K562 (cell line): Measurements from ENCODE around the gene ERG28. TPM values are rescaled to one million over a fixed set of nuclear protein-coding genes. Genes with fewer than 3 reads are reported as not detected.

Source experiments
- ATAC-seq: fragments of 200-7000 bp; cut with Tn5 transposase; 3 replicates; pipeline ENCODE4 v1.9.1; 2020; ENCODE audit warnings: moderate library complexity
- Bru-seq: library from RNA; stranded (reverse); fragments of 400-500 nt; gene quantifications from one replicate; lab custom pipeline; 2021; lab: Mats Ljungman, UMichigan
- BruChase-seq, 2 experiments: library from RNA; stranded (reverse); fragments of 400-500 nt; gene quantifications; one replicate each; lab custom pipeline; 2021; lab: Mats Ljungman, UMichigan
- BruUV-seq: library from RNA; stranded (reverse); fragments of 400-500 nt; replicated peaks from 2 replicates; lab custom pipeline; 2021; lab: Mats Ljungman, UMichigan
- CTCF ChIA-PET: fragments of 300-600 bp; formaldehyde crosslinking; extraction: SDS; loops from one replicate; lab custom pipeline; 2021; ENCODE audit warnings: low intra/inter-chr PET ratio; lab: Yijun Ruan, JAX
- POLR2A ChIA-PET: fragments of 300-600, 350-650 bp; sonication (Branson Sonifier 250); formaldehyde crosslinking; extraction: SDS; loops from one replicate; lab custom pipeline; 2021; ENCODE audit warnings: antibody characterized with exemption, inconsistent platforms; lab: Yijun Ruan, JAX
- DNase-seq, 4 experiments: peaks; one replicate each; pipeline versions ENCODE4 v3.0.0 to v3.0.0-alpha.2; 2011 to 2018; ENCODE audit warnings: low spot score in 3 of 4, mixed read lengths in 3 of 4; ENCODE audit errors: extremely low read depth in 1 of 4
- FAIRE-seq: peaks from 2 replicates; lab custom pipeline; 2011; peaks lifted over from hg19 to GRCh38; lab: Jason Lieb, UNC
- H2AFZ ChIP-seq: 2 replicates; pipeline ENCODE4 v1.6.0; 2011; ENCODE audit warnings: low read depth, low read length, control low read depth, inconsistent platforms
- H3K27ac ChIP-seq: fragments of 200-600 bp; 3 replicates; pipeline ENCODE4 v1.8.0; 2011; ENCODE audit warnings: low read depth, mild to moderate bottlenecking, control low read depth, inconsistent platforms, low read length, moderate library complexity, mixed read lengths; ENCODE audit errors: extremely low read depth
- H3K27me3 ChIP-seq, 2 experiments: fragments of 300-600 bp in 1 of 2; 2 replicates in 1 of 2; 3 replicates in 1 of 2; pipeline versions ENCODE4 v1.6.0 to v1.8.0; 2011; ENCODE audit warnings: inconsistent platforms in 2 of 2, low read length in 2 of 2, mild to moderate bottlenecking in 1 of 2, mixed read lengths in 1 of 2, moderate library complexity in 1 of 2; ENCODE audit not compliant: control insufficient read depth in 2 of 2, insufficient read depth in 2 of 2
- H3K36me3 ChIP-seq: fragments of 300-600 bp; 3 replicates; pipeline ENCODE4 v1.8.0; 2011; ENCODE audit warnings: mild to moderate bottlenecking, low read length, inconsistent platforms; ENCODE audit not compliant: control insufficient read depth, insufficient read depth
- H3K4me1 ChIP-seq, 2 experiments: fragments of 200-600 bp in 1 of 2; replicated peaks in 1 of 2; 2 replicates in 1 of 2; 3 replicates in 1 of 2; pipeline versions ENCODE4 v1.5.1 to v1.8.0; 2011; ENCODE audit warnings: inconsistent platforms in 2 of 2, low read length in 2 of 2, mild to moderate bottlenecking in 1 of 2, mixed read lengths in 1 of 2, moderate library complexity in 1 of 2; ENCODE audit not compliant: control insufficient read depth in 2 of 2, insufficient read depth in 2 of 2
- H3K4me2 ChIP-seq: 2 replicates; pipeline ENCODE4 v1.6.1; 2011; ENCODE audit warnings: low read length, control low read depth, inconsistent platforms, mixed read lengths; ENCODE audit not compliant: insufficient read depth
- H3K4me3 ChIP-seq: fragments of 200-600 bp; sonication (generic), shearing (Covaris generic); 2 replicates; pipeline ENCODE4 v1.5.1; 2016; ENCODE audit warnings: control low read depth, inconsistent platforms
- H3K79me2 ChIP-seq: fragments of 200-600 bp; 3 replicates; pipeline ENCODE4 v1.8.0; 2011; ENCODE audit warnings: low read length, inconsistent platforms; ENCODE audit not compliant: control insufficient read depth, insufficient read depth
- H3K9ac ChIP-seq, 2 experiments: 2 replicates each; pipeline versions ENCODE4 v1.6.0 to v1.6.1; 2011; ENCODE audit warnings: low read depth in 2 of 2, low read length in 2 of 2, control low read depth in 1 of 2, inconsistent platforms in 1 of 2, mild to moderate bottlenecking in 1 of 2, mixed read lengths in 1 of 2; ENCODE audit not compliant: insufficient read depth in 1 of 2
- H3K9me1 ChIP-seq: one replicate; pipeline ENCODE4 v1.6.0; 2011; ENCODE audit warnings: inconsistent platforms, mild to moderate bottlenecking, low read length, moderate library complexity; ENCODE audit not compliant: control insufficient read depth, insufficient read depth
- H3K9me3 ChIP-seq: replicated peaks from 2 replicates; pipeline ENCODE4 v1.5.1; 2011; ENCODE audit warnings: low read depth, low read length, inconsistent platforms; ENCODE audit not compliant: control insufficient read depth, insufficient read depth
- H4K20me1 ChIP-seq: replicated peaks from 2 replicates; pipeline ENCODE4 v1.6.1; 2011; ENCODE audit warnings: low read length, inconsistent platforms, mixed read lengths; ENCODE audit not compliant: control insufficient read depth, insufficient read depth
- CBX8 ChIP-seq: fragments of 200-600 bp; sonication (generic); IDR thresholded peaks from 2 replicates; pipeline ENCODE4 v1.6.1; 2012; ENCODE audit warnings: borderline replicate concordance, mixed run types, low read depth, mild to moderate bottlenecking, moderate library complexity, mixed read lengths, low read length, control low read depth, inconsistent platforms; ENCODE audit not compliant: poor library complexity, severe bottlenecking; ENCODE audit errors: extremely low read depth
- HDAC1 ChIP-seq, 2 experiments: fragments of 450-650 bp; IDR thresholded peaks; 2 replicates each; pipeline ENCODE4 v1.6.1; 2016 to 2017; ENCODE audit warnings: inconsistent platforms in 1 of 2, mild to moderate bottlenecking in 1 of 2, moderate library complexity in 1 of 2
- HNRNPL ChIP-seq: fragments of 200-400 bp; formaldehyde crosslinking; IDR thresholded peaks from 2 replicates; pipeline ENCODE4 v1.6.1; 2017; ENCODE audit warnings: low read depth, mild to moderate bottlenecking, low read length
- PCBP1 ChIP-seq: fragments of 200-400 bp; formaldehyde crosslinking; IDR thresholded peaks from 2 replicates; pipeline ENCODE4 v1.6.1; 2018; ENCODE audit warnings: mild to moderate bottlenecking, low read depth, low read length; ENCODE audit not compliant: poor library complexity, severe bottlenecking
- WGBS: fragments of 100-300 bp; shearing (Covaris generic); methylation state at CpG from one replicate; pipeline ENCODE4 v1.1.6; 2016; ENCODE audit warnings: low coverage, mixed read lengths; ENCODE audit not compliant: insufficient coverage; ENCODE audit errors: missing lambda C conversion rate; 5-methylcytosine and 5-hydroxymethylcytosine counted together
- in situ Hi-C: fragments of 300-500 bp; cut with MboI; formaldehyde crosslinking; loops from 4 replicates; pipeline ENCODE4 v1.15.0; 2018; ENCODE audit warnings: inconsistent platforms, mixed read lengths
- intact Hi-C: fragments of 100-400 bp; cut with micrococcal nuclease; formaldehyde crosslinking; loops from 2 replicates; pipeline ENCODE4 v1.14.2; 2022
- long read RNA-seq, 3 experiments: library from polyadenylated mRNA in 2 of 3; library from RNA in 1 of 3; unstranded in 2 of 3; stranded (forward) in 1 of 3; transcript quantifications; one replicate each; pipeline ENCODE4 v2.0.0, GENCODE V29; 2019 to 2022
- polyA minus RNA-seq, 3 experiments: library from RNA; depleted of rRNA, polyadenylated mRNA; stranded (reverse); fragments of >200 nt; gene quantifications; 2 replicates each; pipeline ENCODE4 v1.2.3, GENCODE V29; 2011
- polyA plus RNA-seq, 8 experiments: library from polyadenylated mRNA; depleted of rRNA in 4 of 8; stranded (reverse) in 5 of 8; unstranded in 3 of 8; fragments of >200 nt; fragmentation: Nextera tagmentation in 2 of 8; fragmentation: Illumina TruSeq in 1 of 8; extraction: Ambion mirVana in 2 of 8; extraction: Trizol in 1 of 8; gene quantifications; 2 replicates each; pipeline versions ENCODE4 v1.2.1 to v1.2.3, GENCODE V29; 2011 to 2014; ENCODE audit warnings: inconsistent platforms in 1 of 8, missing spikeins in 1 of 8
- total RNA-seq, 7 experiments: library from RNA; depleted of rRNA in 6 of 7; stranded (reverse); fragments of >200 nt in 6 of 7; fragmentation: Illumina TruSeq in 2 of 7; extraction: Trizol in 2 of 7; gene quantifications; 2 replicates each; pipeline versions ENCODE4 v1.2.1 to v1.2.3, GENCODE V29; 2011 to 2021; ENCODE audit warnings: low replicate concordance in 1 of 7
- TF ChIP-seq, protein P1 (sequence below), 3 experiments: fragments of 200-800 bp in 1 of 3; sonication (Bioruptor generic) in 1 of 3; sonication (generic) in 1 of 3; formaldehyde crosslinking in 1 of 3; IDR thresholded peaks; 2 replicates each; pipeline versions ENCODE4 v1.6.1 to v1.8.0; 2016 to 2022; ENCODE audit warnings: mild to moderate bottlenecking in 2 of 3, missing compliant biosample characterization in 2 of 3, missing genetic modification characterization in 2 of 3, missing genetic modification reagents in 1 of 3
- TF ChIP-seq, protein P2 (sequence below): sonication (generic); formaldehyde crosslinking; IDR thresholded peaks from 2 replicates; pipeline ENCODE4 v1.8.0; 2022; ENCODE audit warnings: mild to moderate bottlenecking, missing genetic modification reagents
- TF ChIP-seq, protein P3 (sequence below): fragments of 450-650 bp; IDR thresholded peaks from 2 replicates; pipeline ENCODE4 v1.6.1; 2016; ENCODE audit warnings: borderline replicate concordance

The ERG28 gene, protein sequence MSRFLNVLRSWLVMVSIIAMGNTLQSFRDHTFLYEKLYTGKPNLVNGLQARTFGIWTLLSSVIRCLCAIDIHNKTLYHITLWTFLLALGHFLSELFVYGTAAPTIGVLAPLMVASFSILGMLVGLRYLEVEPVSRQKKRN
- 12.2 and 14.7 TPM in 2 replicates for total RNA-seq (2011; cell fraction: chromatin; rRNA removed; ENCODE audit: low replicate concordance)
- total RNA-seq (2011; cell fraction: nucleolus; rRNA removed): 20.0 and 23.0 TPM in 2 replicates
- total RNA-seq (2011; cell fraction: nucleoplasm; rRNA removed): 26.0 and 32.5 TPM in 2 replicates
- total RNA-seq (2014; rRNA removed) (3.1 and 5.4 TPM in 2 replicates), total RNA-seq (2014; rRNA removed; fragmentation: Illumina TruSeq; extraction: Trizol) (8.0 and 8.5 TPM in 2 replicates), total RNA-seq (2015; rRNA removed; fragmentation: Illumina TruSeq; extraction: Trizol) (6.2 and 6.8 TPM in 2 replicates), total RNA-seq (2021) (11.3 and 11.4 TPM in 2 replicates), polyA plus RNA-seq (2011; rRNA removed) (34.2 and 39.2 TPM in 2 replicates), polyA plus RNA-seq (2014; fragmentation: Illumina TruSeq; extraction: Trizol) (17.2 and 21.3 TPM in 2 replicates), polyA plus RNA-seq (2014; fragmentation: Nextera tagmentation; extraction: Ambion mirVana) (10 to 100 TPM; 26.0 to 32.4 TPM), polyA plus RNA-seq (2014; rRNA removed) (14.2 and 19.3 TPM in 2 replicates), polyA minus RNA-seq (2011; rRNA and poly(A)+ RNA removed) (9.5 and 11.5 TPM in 2 replicates), Bru-seq, nascent RNA (percentile 65 among the genes with signal in this experiment), BruChase-seq, experiment 1, labeled RNA remaining after a 2-hour chase (percentile 65 among the genes with signal in this experiment), BruChase-seq, experiment 2, labeled RNA remaining after a 6-hour chase (percentile 75 among the genes with signal in this experiment)
- polyA plus RNA-seq (2011; cell fraction: cytosol; rRNA removed): 26.3 and 42.2 TPM in 2 replicates
- polyA plus RNA-seq (2011; cell fraction: nucleus; rRNA removed): 8.5 and 14.6 TPM in 2 replicates
- polyA plus RNA-seq (2012): 11.1 and 13.5 TPM in 2 replicates
- 4.7 and 5.0 TPM in 2 replicates for polyA minus RNA-seq (2011; cell fraction: cytosol; rRNA and poly(A)+ RNA removed)
- 4.0 and 7.1 TPM in 2 replicates for polyA minus RNA-seq (2011; cell fraction: nucleus; rRNA and poly(A)+ RNA removed)
- long read RNA-seq, experiment 1, transcript ERG28-201 (5 exons, 2,633 nt): major isoform, 41 of 50 reads
- long read RNA-seq, experiment 1, partial matches to known transcripts: 2 of 50 reads
- long read RNA-seq, experiment 1, other reads (novel, unspliced or antisense): 7 of 50 reads
- long read RNA-seq, experiment 2, transcript ERG28-201 (5 exons, 2,633 nt): major isoform, 26 of 50 reads
- long read RNA-seq, experiment 2, partial matches to known transcripts: 21 of 50 reads
- long read RNA-seq, experiment 2, other reads (novel, unspliced or antisense): 3 of 50 reads
- long read RNA-seq, experiment 3, transcript ERG28-201 (5 exons, 2,633 nt): major isoform, 29 of 32 reads
- long read RNA-seq, experiment 3, partial matches to known transcripts: 2 of 32 reads
- long read RNA-seq, experiment 3, other reads (novel, unspliced or antisense): 1 of 32 reads

DNA sequence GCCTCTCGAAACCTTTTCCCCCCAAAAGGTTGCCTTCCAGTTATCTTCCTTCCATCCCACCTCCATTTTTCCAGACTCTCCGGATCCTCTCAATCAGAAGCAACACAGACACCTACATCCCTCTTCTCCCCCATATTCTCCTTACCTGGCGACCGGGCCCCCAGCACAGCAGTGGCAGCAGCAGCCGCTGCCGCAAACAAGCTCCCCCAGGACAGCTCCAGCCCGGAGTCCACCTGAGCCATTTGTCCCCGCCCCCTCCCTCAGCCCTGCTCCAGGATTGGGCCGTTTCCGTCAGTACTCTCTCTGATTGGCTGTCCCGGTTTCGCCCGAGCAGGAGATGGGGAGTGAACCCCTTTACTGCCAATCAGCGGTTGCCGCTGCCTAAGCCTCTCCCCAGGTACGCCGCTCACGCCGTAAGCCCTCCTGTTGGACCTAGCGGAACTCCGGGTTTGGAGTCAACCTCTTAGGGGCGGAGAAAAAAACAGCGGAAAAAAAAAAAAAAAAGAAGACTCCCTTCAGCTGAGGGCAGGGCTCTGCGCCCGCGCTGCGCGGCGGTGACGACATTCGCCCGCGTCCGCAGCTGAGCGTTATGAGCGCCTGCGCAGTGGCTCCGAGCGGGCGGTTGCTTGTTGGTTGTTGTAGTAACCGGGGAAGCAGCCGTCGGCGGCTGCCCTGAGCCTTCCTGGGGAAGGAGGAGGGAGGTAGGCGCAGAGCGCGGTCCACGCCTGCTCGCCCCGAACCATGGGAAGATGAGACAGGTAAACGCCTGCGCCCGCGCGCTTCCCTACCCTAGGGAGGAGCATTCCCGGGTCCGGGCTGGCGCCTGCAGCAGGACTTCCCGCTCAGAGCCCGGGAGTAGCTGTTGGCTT lies at the start of gene ERG28, which contains the start of gene TTLL5:
Gene ERG28 (minus strand): TSS at position 247 of the 869 bp plus-strand sequence. CDS start 3,374 bp downstream, outside the sequence.
Gene TTLL5 (plus strand): TSS at position 617 of the 869 bp plus-strand sequence. CDS start 1,904 bp downstream, outside the sequence.
- intact Hi-C loops: no loop called here
- Histone ChIP-seq H3K27ac (peak within 1 kb of the TSS; percentile 71), H3K36me3 (peaks cover 30% of the 10 kb centered on the region; the same call in 2 of the 3 replicates), H3K9me1 (no peaks in the 10 kb centered on the region), H3K4me1 (peaks cover 0 to 4% of the 10 kb centered on the region in 2 experiments; a peak in 4 of 5 replicates), H2AFZ (peak within 1 kb of the TSS; percentile 90), H3K27me3 (no peaks in the 10 kb centered on the region), H3K79me2 (peaks cover 25% of the 10 kb centered on the region), H3K9ac (peak within 1 kb of the TSS; percentile 68 to 97), H3K9me3 (no peaks in the 10 kb centered on the region), H4K20me1 (no peaks in the 10 kb centered on the region), H3K4me2 (peak within 1 kb of the TSS; percentile 91), H3K4me3 (peak within 1 kb of the TSS; percentile 96)
- ChIA-PET POLR2A (interaction anchor here (0.5 to 1.3 kb wide), 8 partner anchors 12 to 1473 kb away, joined by 3 to 6 read pairs (median 4); no protein-coding TSS in a partner anchor), CTCF (no interaction called here)
- 1% methylated on average over 15 of the region's 60 CpGs for WGBS
- FAIRE-seq: peak; percentile 94
- no TSS peak for BruUV-seq
- DNase-seq: peak; percentile 94 to 98 (median 96)
- ATAC-seq: peak; percentile 98
- in situ Hi-C loops: loop anchor here (25.0 kb wide), 1 partner anchor 524 kb away; the partner anchor contains the start of gene NEK9
- TF ChIP-seq, protein P1, sequence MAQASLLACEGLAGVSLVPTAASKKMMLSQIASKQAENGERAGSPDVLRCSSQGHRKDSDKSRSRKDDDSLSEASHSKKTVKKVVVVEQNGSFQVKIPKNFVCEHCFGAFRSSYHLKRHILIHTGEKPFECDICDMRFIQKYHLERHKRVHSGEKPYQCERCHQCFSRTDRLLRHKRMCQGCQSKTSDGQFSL (CRISPR knock-in tag; IDR thresholded peaks at IDR 0.05): no peak
- TF ChIP-seq, protein P1 (tag; IDR thresholded peaks at IDR 0.05): no peak
- TF ChIP-seq, protein P2, sequence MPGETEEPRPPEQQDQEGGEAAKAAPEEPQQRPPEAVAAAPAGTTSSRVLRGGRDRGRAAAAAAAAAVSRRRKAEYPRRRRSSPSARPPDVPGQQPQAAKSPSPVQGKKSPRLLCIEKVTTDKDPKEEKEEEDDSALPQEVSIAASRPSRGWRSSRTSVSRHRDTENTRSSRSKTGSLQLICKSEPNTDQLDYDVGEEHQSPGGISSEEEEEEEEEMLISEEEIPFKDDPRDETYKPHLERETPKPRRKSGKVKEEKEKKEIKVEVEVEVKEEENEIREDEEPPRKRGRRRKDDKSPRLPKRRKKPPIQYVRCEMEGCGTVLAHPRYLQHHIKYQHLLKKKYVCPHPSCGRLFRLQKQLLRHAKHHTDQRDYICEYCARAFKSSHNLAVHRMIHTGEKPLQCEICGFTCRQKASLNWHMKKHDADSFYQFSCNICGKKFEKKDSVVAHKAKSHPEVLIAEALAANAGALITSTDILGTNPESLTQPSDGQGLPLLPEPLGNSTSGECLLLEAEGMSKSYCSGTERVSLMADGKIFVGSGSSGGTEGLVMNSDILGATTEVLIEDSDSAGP (CRISPR knock-in tag): no peak
- TF ChIP-seq PCBP1 (peak; percentile 20), CBX8 (no peak), HNRNPL (no peak), HDAC1 (IDR thresholded peaks at IDR 0.05) (peak in 1 of 2 experiments; percentile 76; a peak in 2 of 4 replicates)
- TF ChIP-seq, protein P3, sequence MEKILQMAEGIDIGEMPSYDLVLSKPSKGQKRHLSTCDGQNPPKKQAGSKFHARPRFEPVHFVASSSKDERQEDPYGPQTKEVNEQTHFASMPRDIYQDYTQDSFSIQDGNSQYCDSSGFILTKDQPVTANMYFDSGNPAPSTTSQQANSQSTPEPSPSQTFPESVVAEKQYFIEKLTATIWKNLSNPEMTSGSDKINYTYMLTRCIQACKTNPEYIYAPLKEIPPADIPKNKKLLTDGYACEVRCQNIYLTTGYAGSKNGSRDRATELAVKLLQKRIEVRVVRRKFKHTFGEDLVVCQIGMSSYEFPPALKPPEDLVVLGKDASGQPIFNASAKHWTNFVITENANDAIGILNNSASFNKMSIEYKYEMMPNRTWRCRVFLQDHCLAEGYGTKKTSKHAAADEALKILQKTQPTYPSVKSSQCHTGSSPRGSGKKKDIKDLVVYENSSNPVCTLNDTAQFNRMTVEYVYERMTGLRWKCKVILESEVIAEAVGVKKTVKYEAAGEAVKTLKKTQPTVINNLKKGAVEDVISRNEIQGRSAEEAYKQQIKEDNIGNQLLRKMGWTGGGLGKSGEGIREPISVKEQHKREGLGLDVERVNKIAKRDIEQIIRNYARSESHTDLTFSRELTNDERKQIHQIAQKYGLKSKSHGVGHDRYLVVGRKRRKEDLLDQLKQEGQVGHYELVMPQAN: peak; percentile 90
